NCI-H128 (cell line): ENCODE measurements around the gene PPP2R2D.
"Not testable (repeated sequence)": the region's sequence is repeated elsewhere in the genome, so short reads cannot be mapped to it uniquely, and the experiment has no call there.

ENCODE experiments used
- DNase-seq: peaks from one replicate; lab custom pipeline; 2025; ENCODE audit not compliant: unreplicated experiment; lab: John Stamatoyannopoulos, UW

The PPP2R2D gene

GRCh38 chr10:131973160-131973951 lies 72.5 kb downstream of the PPP2R2D start:
- no peak for DNase-seq

GRCh38 chr10:131974034-131974817 lies 73.4 kb downstream of the PPP2R2D start:
- no peak for DNase-seq

GRCh38 chr10:131975003-131975402 lies 74.2 kb downstream of the PPP2R2D start:
- no peak for DNase-seq

- DNase-seq, result no peak
Measured at GRCh38 chr10:131975796-131976195, 75.0 kb downstream of the PPP2R2D start.

GRCh38 chr10:131977323-131978096 lies 76.7 kb downstream of the PPP2R2D start:
- no peak for DNase-seq

GRCh38 chr10:131978366-131978765 lies 77.6 kb downstream of the PPP2R2D start:
- DNase-seq, result no peak

DNA sequence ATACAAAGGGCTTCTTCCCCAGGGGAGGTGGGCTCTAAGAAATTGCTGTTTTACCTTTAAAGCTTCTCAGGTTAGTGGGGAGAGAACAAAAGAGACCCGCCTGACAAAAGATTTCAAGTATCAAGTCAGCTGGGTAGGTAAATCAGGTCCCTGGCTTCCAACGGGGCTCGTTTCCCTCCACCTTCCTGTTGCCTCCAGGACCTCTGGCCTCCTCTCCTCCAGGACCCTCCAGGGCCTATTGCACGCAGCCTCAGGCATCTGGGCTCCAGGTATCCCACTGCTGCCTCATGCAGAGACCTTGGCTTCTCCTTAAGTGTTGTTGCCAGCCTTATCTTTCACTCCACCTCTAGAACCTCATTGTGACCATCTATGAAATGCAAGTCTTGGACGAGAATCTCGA lies 78.0 kb downstream of the PPP2R2D start:
- DNase-seq, result no peak

- no peak for DNase-seq
Measured at GRCh38 chr10:131979336-131979735, 78.5 kb downstream of the PPP2R2D start.

GRCh38 chr10:131979821-131980270 lies 79.0 kb downstream of the PPP2R2D start:
- no peak for DNase-seq

DNA sequence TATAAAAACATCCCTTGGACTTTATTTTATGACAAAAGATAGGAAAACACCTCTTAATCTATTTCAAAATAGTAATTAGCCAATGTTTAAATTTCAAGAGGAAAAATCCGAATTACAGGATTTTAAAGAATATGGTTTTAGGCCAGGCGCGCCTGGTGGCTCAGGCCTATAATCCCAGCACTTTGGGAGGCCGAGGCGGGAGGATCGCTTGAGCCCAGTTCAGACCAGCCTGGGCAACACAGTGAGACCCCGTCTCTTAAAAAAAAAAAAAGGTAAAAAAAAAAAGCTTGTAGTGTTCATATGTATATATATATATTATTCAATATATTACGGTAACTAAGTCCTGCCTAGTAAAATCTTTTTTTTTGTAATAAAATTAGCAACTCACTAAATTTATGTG lies 79.5 kb downstream of the PPP2R2D start:
- no peak for DNase-seq

- no peak for DNase-seq
Measured at GRCh38 chr10:131980761-131981428, 80.1 kb downstream of the PPP2R2D start.

GRCh38 chr10:131981429-131982184 lies 80.8 kb downstream of the PPP2R2D start, which contains the start of gene BNIP3:
TSS of gene BNIP3 (minus strand) at chr10:131981923. CDS start at chr10:131981806, 117 bp downstream.
- DNase-seq, result peak; percentile 78

DNA sequence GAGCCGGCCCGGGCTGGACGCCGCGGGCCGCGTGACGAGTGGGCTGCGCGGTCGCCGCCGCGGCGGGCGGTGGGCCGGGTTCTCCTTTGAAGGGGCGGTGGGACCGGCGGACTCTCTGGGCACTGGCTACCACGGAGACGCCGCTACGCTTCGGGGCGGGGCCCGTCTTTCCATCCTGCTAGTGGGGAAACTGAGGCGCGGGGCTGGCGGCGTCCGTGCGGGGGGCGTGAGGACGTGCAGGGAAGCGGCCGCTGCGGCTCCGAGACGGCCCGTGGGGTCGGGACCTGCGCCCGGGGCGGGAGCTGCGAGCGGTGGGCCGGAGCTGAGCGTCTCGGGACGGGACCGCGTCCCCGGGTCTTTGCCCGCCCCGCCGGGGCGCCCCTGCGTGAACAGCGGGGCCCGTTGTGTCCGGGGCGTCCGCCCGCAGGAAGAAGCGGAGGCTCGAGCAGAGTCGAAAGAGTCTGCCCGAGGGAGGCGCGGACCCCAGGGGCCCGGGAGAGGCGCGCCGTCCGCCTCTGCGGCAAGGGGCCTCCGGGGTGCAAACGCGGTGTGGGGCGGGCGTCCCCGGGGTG lies 81.5 kb downstream of the PPP2R2D start:
- no peak for DNase-seq

DNA sequence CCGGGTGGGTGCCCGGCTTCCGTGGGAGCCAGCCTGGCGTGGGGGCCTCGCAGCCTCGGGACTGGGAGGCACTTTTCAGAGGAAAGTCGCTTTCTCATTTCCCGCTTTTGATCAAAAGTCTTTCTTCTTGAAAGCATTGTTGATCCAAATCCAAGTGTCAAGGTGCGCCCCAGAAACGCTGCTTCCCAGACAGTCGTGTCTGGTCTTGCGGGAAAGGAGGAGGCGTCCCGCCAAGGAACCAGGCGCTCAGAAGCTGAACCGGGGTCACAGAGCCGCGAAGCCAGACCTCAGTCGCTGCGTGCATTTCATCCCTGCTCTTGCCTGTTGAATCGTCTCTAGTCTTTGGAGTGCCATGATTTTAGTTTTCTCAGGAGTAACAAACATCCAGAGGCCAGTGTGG lies 82.0 kb downstream of the PPP2R2D start:
- no peak for DNase-seq

GRCh38 chr10:131983780-131984179 lies 83.0 kb downstream of the PPP2R2D start:
- DNase-seq, result no peak

DNA sequence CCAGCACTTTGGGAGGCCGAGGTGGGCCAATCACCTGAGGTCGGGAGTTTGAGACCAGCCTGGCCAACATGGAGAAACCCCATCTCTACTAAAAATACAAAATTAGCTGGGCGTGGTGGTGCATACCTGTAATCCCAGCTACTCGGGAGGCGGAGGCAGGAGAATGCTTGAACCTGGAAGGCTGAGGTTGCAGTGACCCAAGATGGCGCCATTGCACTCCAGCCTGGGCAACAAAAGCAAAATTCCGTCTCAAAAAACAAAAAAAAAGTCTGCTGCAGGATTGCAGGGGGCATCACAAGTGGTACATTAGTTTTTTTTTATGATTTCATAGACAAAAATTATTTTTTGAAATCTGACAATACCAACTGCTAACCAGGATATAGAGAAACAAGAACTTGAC lies 86.0 kb downstream of the PPP2R2D start:
- not testable (repeated sequence) for DNase-seq

- DNase-seq, result not testable (repeated sequence)
Measured at GRCh38 chr10:131987301-131987700, 86.5 kb downstream of the PPP2R2D start.

GRCh38 chr10:131987786-131988185 lies 87.0 kb downstream of the PPP2R2D start:
- not testable (repeated sequence) for DNase-seq

GRCh38 chr10:131991726-131992125 lies 90.9 kb downstream of the PPP2R2D start:
- DNase-seq, result no peak

DNA sequence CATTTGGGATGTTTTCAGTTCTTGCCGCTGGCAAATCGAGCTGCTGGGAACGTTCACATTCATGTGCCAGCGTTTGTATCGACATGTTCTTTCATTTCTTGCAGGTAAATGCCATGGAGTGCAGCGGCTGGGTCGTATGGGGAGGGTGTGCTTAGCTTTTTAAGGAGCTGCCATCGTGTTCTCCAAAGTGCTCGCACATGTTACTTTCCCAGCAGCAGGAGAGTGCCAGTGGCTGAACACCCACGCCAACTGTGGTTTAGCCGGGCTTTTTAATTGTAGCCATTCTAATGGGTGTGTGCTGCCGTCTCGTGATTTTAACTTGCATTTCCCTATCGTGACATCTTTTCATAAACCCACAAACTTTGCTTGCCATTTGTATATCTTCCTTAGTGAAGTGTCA lies 92.5 kb downstream of the PPP2R2D start:
- DNase-seq, result no peak
